NT2/D1 (cell line): ENCODE data around the gene ULBP1.

ENCODE experiments used
- SUZ12 ChIP-seq: IDR thresholded peaks from 2 replicates; pipeline ENCODE4 v1.6.1; 2011; ENCODE audit not compliant: insufficient read length, insufficient read depth; ENCODE audit errors: extremely low read depth
- YY1 ChIP-seq: IDR thresholded peaks from 2 replicates; pipeline ENCODE4 v1.6.1; 2011; ENCODE audit not compliant: insufficient read length, insufficient read depth
- ZNF274 ChIP-seq: IDR thresholded peaks from 2 replicates; pipeline ENCODE4 v1.6.1; 2011; ENCODE audit warnings: mild to moderate bottlenecking, low read depth, low read length

- no peak for TF ChIP-seq SUZ12
- no peak for TF ChIP-seq YY1
- TF ChIP-seq ZNF274 = no peak
Observed at GRCh38 chr6:149995971-149996370, 32.2 kb downstream of the ULBP1 start.
